22Rv1 (cell line): ENCODE results near the gene LRRC31.

Experiments used
- ZFX ChIP-seq: fragments of 450-650 bp; IDR thresholded peaks from 2 replicates; pipeline ENCODE4 v1.6.1; 2017; ENCODE audit warnings: antibody characterized with exemption, borderline replicate concordance
- TF ChIP-seq, protein P1 (sequence below): fragments of 450-650 bp; IDR thresholded peaks from 2 replicates; pipeline ENCODE4 v1.5.1; 2017; ENCODE audit warnings: mild to moderate bottlenecking

DNA sequence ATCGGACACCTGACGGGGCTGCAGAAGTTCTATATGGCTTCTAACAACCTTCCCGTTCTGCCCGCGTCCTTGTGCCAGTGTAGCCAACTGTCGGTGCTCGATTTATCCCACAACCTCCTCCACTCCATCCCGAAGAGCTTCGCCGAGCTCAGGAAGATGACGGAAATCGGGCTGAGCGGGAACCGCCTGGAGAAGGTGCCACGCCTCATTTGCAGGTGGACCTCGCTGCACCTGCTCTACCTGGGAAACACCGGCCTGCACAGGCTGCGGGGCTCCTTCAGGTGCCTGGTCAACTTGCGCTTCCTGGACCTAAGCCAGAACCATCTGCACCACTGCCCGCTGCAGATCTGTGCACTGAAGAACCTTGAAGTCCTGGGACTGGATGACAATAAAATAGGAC is 47.2 kb downstream of the LRRC31 start:
- TF ChIP-seq, protein P1, sequence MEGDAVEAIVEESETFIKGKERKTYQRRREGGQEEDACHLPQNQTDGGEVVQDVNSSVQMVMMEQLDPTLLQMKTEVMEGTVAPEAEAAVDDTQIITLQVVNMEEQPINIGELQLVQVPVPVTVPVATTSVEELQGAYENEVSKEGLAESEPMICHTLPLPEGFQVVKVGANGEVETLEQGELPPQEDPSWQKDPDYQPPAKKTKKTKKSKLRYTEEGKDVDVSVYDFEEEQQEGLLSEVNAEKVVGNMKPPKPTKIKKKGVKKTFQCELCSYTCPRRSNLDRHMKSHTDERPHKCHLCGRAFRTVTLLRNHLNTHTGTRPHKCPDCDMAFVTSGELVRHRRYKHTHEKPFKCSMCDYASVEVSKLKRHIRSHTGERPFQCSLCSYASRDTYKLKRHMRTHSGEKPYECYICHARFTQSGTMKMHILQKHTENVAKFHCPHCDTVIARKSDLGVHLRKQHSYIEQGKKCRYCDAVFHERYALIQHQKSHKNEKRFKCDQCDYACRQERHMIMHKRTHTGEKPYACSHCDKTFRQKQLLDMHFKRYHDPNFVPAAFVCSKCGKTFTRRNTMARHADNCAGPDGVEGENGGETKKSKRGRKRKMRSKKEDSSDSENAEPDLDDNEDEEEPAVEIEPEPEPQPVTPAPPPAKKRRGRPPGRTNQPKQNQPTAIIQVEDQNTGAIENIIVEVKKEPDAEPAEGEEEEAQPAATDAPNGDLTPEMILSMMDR: no peak
- no peak for TF ChIP-seq ZFX
